Measurements from ENCODE around the gene ZNF512B. TPM values are rescaled to one million over a fixed set of nuclear protein-coding genes. Genes with fewer than 3 reads are reported as not detected.
"Not testable (repeated sequence)": the region's sequence is repeated elsewhere in the genome, so short reads cannot be mapped to it uniquely, and the experiment has no call there.

ZNF512B gene
- total and polyA plus RNA-seq, 12 donors, result 3.5 to 39.4 (median 13.9) TPM

GRCh38 chr20:63917811-63918210, 51.9 kb downstream of the ZNF512B start:
- Histone ChIP-seq H3K36me3 (replicated peaks in 1 of 2) (peaks cover 0 to 18% of the 10 kb centered on the region in 2 donors), H3K4me3 (no peak overlapping the region), H3K9me3 (replicated peaks in 1 of 3) (no peaks in the 10 kb centered on the region), H3K4me1 (replicated peaks in 1 of 2) (peaks cover 4 to 18% of the 10 kb centered on the region in 2 donors), H3K27ac (no peak overlapping the region), H3K27me3 (no peaks in the 10 kb centered on the region)
- TF ChIP-seq, protein P1, sequence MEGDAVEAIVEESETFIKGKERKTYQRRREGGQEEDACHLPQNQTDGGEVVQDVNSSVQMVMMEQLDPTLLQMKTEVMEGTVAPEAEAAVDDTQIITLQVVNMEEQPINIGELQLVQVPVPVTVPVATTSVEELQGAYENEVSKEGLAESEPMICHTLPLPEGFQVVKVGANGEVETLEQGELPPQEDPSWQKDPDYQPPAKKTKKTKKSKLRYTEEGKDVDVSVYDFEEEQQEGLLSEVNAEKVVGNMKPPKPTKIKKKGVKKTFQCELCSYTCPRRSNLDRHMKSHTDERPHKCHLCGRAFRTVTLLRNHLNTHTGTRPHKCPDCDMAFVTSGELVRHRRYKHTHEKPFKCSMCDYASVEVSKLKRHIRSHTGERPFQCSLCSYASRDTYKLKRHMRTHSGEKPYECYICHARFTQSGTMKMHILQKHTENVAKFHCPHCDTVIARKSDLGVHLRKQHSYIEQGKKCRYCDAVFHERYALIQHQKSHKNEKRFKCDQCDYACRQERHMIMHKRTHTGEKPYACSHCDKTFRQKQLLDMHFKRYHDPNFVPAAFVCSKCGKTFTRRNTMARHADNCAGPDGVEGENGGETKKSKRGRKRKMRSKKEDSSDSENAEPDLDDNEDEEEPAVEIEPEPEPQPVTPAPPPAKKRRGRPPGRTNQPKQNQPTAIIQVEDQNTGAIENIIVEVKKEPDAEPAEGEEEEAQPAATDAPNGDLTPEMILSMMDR (IDR thresholded peaks at IDR 0.05), result no peak
- TF ChIP-seq POLR2A (IDR thresholded peaks at IDR 0.05), result no peak
- intact Hi-C loops (cut with DNase I), result no loop called here
- 94 to 97% (median 95%) methylated on average over 11 of the region's 11 CpGs for WGBS, 4 donors
- DNase-seq, result no peak

DNA sequence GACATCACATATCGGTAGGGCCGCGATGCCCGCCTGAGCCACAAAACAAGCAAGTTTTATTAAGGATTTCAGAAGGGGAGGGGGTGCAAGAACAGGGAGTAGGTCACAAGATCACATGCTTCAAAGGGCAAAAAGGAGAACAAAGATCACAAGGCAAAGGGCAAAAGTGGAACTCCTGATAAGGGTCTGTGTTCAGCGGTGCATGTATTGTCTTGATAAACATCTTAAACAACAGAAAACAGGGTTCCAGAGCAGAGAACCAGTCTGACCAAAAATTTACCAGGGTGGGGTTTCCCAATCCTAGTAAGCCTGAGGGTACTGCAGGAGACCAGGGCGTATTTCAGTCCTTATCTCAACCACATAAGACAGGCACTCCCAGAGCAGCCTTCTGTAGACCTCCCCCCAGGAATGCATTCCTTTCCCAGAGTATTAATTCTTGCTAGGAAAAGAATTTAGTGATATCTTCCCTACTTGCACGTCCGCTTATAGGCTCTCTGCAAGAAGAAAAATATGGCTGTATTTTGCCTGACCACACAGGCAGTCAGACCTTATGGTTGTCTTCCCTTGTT, 53.3 kb downstream of the ZNF512B start:
- WGBS, 4 donors, result 92 to 95% (median 94%) methylated on average over 8 of the region's 8 CpGs
- H3K27ac ChIP-seq; H3K4me3 ChIP-seq; H3K27me3 ChIP-seq; H3K9me3 ChIP-seq (replicated peaks in 1 of 3); intact Hi-C loops (cut with DNase I); DNase-seq: not testable (repeated sequence)
- Histone ChIP-seq H3K36me3 (replicated peaks in 1 of 2) (peaks cover 0 to 14% of the 10 kb centered on the region in 2 donors), H3K4me1 (replicated peaks in 1 of 2) (peaks cover 4 to 25% of the 10 kb centered on the region in 2 donors)

DNA sequence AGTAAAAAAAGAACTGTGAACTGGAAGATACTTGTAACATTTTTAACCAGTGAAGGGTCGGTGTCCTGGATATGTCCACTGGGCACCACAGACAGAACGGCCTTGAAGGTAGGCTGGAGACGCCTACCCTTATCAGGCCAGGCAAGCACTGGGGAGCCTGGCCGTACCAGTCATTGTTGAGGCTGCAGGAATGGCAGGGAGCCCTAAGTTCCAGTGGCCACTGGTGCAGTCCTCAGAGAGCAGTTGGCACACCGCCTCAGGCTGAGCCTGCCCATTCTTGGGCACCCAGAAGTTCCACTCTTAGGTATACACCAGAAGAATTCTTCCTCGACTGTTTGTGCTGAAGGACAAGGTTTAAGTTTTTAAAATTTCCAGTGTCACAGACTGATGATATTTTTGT, 54.3 kb downstream of the ZNF512B start:
- 44 to 63% (median 52%) methylated on average over 5 to 6 of the region's 6 CpGs for WGBS, 4 donors
- DNase-seq, result peak; percentile 38 to 84 (median 78)
- Histone ChIP-seq H3K9me3 (replicated peaks in 1 of 3) (no peaks in the 10 kb centered on the region), H3K4me3 (no peak overlapping the region), H3K27ac (peak overlapping the region in 2 of 5 donors; percentile 7 to 48), H3K4me1 (replicated peaks in 1 of 2) (peaks cover 4 to 32% of the 10 kb centered on the region in 2 donors), H3K36me3 (replicated peaks in 1 of 2) (peaks cover 0 to 13% of the 10 kb centered on the region in 2 donors), H3K27me3 (no peaks in the 10 kb centered on the region)
- intact Hi-C loops (cut with DNase I), result no loop called here
- TF ChIP-seq, protein P1 (IDR thresholded peaks at IDR 0.05), result no peak

DNA sequence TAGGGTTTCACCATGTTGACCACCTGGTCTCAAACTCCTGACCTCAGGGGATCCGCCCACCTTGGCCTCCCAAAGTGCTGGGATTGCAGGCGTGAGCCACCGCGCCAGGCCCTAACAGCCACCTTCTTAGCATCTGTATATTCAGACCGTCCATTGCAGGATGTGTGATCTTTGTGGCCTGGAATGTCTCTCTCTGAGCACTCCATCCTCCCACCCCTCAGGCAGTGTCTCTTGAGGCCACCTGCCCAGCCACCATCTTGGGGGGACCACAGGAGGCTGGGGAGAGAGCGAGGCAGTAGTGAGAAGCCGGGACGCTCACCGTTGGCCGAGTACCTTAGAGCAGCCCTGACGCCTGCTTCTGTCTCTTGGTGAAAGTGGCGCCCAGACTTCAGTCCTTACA, 56.0 kb downstream of the ZNF512B start:
- Histone ChIP-seq H3K27ac (no peak overlapping the region), H3K9me3 (replicated peaks in 1 of 3) (no peaks in the 10 kb centered on the region), H3K4me1 (replicated peaks in 1 of 2) (peaks cover 4 to 32% of the 10 kb centered on the region in 2 donors), H3K27me3 (no peaks in the 10 kb centered on the region), H3K36me3 (replicated peaks in 1 of 2) (peaks cover 0 to 4% of the 10 kb centered on the region in 2 donors), H3K4me3 (no peak overlapping the region)
- DNase-seq, result no peak
- WGBS, 4 donors, result 90 to 98% (median 96%) methylated on average over 8 to 12 of the region's 12 CpGs
- TF ChIP-seq, protein P1 (IDR thresholded peaks at IDR 0.05), result no peak
- no peak for TF ChIP-seq POLR2A (IDR thresholded peaks at IDR 0.05)
- intact Hi-C loops (cut with DNase I), result no loop called here

GRCh38 chr20:63911176-63911575, 58.6 kb downstream of the ZNF512B start:
- TF ChIP-seq POLR2A (IDR thresholded peaks at IDR 0.05), result no peak
- TF ChIP-seq, protein P1 (IDR thresholded peaks at IDR 0.05), result no peak
- no peaks in the 10 kb centered on the region for H3K9me3 ChIP-seq (replicated peaks in 1 of 3)
- 28 to 40% (median 33%) methylated on average over 12 of the region's 12 CpGs for WGBS, 4 donors
- no peak overlapping the region for H3K4me3 ChIP-seq
- intact Hi-C loops (cut with DNase I), result no loop called here
- no peaks in the 10 kb centered on the region for H3K27me3 ChIP-seq
- H3K36me3 ChIP-seq (replicated peaks in 1 of 2), result no peaks in the 10 kb centered on the region
- H3K4me1 ChIP-seq (replicated peaks in 1 of 2), result peaks cover 4 to 30% of the 10 kb centered on the region in 2 donors
- H3K27ac ChIP-seq, result peak overlapping the region in 1 of 5 donors; percentile 45
- DNase-seq, result peak in 6 of 7 donors; percentile 47 to 70 (median 58)
